ENCODE data around the gene B9D2.

Gene B9D2

DNA sequence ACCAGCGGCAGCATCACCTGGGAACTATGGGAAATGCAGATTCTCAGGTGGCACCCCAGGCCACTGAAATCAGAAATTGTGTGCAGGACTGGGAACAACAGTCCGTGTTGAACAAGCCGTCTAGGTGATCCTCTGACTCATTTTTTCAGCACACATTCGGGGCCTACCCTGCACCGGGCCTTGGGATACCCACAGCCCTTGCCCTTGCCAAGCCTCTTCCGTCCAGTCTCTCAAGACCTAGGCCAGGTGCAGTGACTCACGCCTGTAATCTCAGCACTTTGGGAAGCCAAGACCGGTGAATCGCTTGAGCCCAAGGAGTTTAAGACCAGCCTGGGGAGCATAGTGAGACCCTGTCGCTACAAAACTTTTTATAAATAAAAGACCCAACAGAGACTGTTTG is 28.5 kb downstream of the B9D2 start:
- ATAC-seq, result no peak
- TF ChIP-seq ESRRG (CRISPR knock-in tag; IDR thresholded peaks at IDR 0.05) (no peak), ZNF8 (CRISPR knock-in tag; IDR thresholded peaks at IDR 0.05) (no peak), OSR1 (CRISPR knock-in tag; IDR thresholded peaks at IDR 0.05) (no peak), BACH2 (CRISPR knock-in tag; IDR thresholded peaks at IDR 0.05; ENCODE audit: borderline replicate concordance) (no peak), ZNF565 (CRISPR knock-in tag; conservative IDR thresholded peaks at IDR 0.05; ENCODE audit: low read depth) (no peak)

DNA sequence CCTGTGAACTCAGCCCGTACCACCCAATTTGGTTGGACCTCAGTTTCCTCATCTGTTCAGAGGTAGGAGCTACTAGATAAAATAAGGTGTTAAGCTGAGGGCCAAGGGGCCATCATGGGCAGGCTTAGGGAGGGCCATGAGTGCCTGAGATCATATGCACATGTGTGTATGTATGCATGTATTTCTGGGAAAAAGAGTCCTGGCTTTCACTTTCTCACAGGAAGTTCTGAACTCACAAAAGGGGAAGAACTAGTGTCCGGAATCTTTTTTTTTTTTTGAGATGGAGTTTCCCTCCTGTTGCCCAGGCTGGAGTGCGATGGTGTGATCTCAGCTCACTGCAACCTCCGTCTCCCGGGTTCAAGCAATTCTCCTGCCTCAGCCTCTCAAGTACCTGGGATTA is 29.2 kb downstream of the B9D2 start:
- no peak for ATAC-seq
- TF ChIP-seq GLIS3 (CRISPR knock-in tag; IDR thresholded peaks at IDR 0.05) (no peak), TOX (CRISPR knock-in tag; IDR thresholded peaks at IDR 0.05; ENCODE audit: borderline replicate concordance) (no peak), TCF4 (CRISPR knock-in tag; IDR thresholded peaks at IDR 0.05; ENCODE audit: borderline replicate concordance) (no peak), PPARA (CRISPR knock-in tag; IDR thresholded peaks at IDR 0.05; ENCODE audit: borderline replicate concordance) (no peak), ZFP30 (CRISPR knock-in tag; IDR thresholded peaks at IDR 0.05) (no peak), SNAI2 (CRISPR knock-in tag; IDR thresholded peaks at IDR 0.05) (no peak), ESRRG (CRISPR knock-in tag; IDR thresholded peaks at IDR 0.05) (no peak), ZC3H10 (CRISPR knock-in tag; IDR thresholded peaks at IDR 0.05) (no peak), CSDC2 (CRISPR knock-in tag; IDR thresholded peaks at IDR 0.05) (no peak), ARNTL (CRISPR knock-in tag; IDR thresholded peaks at IDR 0.05; ENCODE audit: borderline replicate concordance, low read depth) (no peak), BACH2 (CRISPR knock-in tag; IDR thresholded peaks at IDR 0.05; ENCODE audit: borderline replicate concordance) (no peak), ZNF8 (CRISPR knock-in tag; IDR thresholded peaks at IDR 0.05) (no peak), OSR1 (CRISPR knock-in tag; IDR thresholded peaks at IDR 0.05) (no peak), ZFP3 (CRISPR knock-in tag; IDR thresholded peaks at IDR 0.05) (no peak), ZNF565 (CRISPR knock-in tag; conservative IDR thresholded peaks at IDR 0.05; ENCODE audit: low read depth) (no peak), ZNF70 (CRISPR knock-in tag; IDR thresholded peaks at IDR 0.05) (no peak)
- TF ChIP-seq, protein P1, sequence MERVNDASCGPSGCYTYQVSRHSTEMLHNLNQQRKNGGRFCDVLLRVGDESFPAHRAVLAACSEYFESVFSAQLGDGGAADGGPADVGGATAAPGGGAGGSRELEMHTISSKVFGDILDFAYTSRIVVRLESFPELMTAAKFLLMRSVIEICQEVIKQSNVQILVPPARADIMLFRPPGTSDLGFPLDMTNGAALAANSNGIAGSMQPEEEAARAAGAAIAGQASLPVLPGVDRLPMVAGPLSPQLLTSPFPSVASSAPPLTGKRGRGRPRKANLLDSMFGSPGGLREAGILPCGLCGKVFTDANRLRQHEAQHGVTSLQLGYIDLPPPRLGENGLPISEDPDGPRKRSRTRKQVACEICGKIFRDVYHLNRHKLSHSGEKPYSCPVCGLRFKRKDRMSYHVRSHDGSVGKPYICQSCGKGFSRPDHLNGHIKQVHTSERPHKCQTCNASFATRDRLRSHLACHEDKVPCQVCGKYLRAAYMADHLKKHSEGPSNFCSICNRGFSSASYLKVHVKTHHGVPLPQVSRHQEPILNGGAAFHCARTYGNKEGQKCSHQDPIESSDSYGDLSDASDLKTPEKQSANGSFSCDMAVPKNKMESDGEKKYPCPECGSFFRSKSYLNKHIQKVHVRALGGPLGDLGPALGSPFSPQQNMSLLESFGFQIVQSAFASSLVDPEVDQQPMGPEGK (CRISPR knock-in tag; IDR thresholded peaks at IDR 0.05; ENCODE audit: borderline replicate concordance), result no peak
- TF ChIP-seq, protein P2, sequence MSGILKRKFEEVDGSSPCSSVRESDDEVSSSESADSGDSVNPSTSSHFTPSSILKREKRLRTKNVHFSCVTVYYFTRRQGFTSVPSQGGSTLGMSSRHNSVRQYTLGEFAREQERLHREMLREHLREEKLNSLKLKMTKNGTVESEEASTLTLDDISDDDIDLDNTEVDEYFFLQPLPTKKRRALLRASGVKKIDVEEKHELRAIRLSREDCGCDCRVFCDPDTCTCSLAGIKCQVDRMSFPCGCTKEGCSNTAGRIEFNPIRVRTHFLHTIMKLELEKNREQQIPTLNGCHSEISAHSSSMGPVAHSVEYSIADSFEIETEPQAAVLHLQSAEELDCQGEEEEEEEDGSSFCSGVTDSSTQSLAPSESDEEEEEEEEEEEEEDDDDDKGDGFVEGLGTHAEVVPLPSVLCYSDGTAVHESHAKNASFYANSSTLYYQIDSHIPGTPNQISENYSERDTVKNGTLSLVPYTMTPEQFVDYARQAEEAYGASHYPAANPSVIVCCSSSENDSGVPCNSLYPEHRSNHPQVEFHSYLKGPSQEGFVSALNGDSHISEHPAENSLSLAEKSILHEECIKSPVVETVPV (CRISPR knock-in tag; IDR thresholded peaks at IDR 0.05), result no peak
- TF ChIP-seq, protein P3, sequence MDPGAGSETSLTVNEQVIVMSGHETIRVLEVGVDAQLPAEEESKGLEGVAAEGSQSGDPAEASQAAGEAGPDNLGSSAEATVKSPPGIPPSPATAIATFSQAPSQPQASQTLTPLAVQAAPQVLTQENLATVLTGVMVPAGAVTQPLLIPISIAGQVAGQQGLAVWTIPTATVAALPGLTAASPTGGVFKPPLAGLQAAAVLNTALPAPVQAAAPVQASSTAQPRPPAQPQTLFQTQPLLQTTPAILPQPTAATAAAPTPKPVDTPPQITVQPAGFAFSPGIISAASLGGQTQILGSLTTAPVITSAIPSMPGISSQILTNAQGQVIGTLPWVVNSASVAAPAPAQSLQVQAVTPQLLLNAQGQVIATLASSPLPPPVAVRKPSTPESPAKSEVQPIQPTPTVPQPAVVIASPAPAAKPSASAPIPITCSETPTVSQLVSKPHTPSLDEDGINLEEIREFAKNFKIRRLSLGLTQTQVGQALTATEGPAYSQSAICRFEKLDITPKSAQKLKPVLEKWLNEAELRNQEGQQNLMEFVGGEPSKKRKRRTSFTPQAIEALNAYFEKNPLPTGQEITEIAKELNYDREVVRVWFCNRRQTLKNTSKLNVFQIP (CRISPR knock-in tag; IDR thresholded peaks at IDR 0.05; ENCODE audit: borderline replicate concordance, low read depth), result no peak
- TF ChIP-seq, protein P4, sequence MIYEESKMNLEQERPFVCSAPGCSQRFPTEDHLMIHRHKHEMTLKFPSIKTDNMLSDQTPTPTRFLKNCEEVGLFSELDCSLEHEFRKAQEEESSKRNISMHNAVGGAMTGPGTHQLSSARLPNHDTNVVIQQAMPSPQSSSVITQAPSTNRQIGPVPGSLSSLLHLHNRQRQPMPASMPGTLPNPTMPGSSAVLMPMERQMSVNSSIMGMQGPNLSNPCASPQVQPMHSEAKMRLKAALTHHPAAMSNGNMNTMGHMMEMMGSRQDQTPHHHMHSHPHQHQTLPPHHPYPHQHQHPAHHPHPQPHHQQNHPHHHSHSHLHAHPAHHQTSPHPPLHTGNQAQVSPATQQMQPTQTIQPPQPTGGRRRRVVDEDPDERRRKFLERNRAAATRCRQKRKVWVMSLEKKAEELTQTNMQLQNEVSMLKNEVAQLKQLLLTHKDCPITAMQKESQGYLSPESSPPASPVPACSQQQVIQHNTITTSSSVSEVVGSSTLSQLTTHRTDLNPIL (CRISPR knock-in tag; IDR thresholded peaks at IDR 0.05; ENCODE audit: low read depth), result no peak

DNA sequence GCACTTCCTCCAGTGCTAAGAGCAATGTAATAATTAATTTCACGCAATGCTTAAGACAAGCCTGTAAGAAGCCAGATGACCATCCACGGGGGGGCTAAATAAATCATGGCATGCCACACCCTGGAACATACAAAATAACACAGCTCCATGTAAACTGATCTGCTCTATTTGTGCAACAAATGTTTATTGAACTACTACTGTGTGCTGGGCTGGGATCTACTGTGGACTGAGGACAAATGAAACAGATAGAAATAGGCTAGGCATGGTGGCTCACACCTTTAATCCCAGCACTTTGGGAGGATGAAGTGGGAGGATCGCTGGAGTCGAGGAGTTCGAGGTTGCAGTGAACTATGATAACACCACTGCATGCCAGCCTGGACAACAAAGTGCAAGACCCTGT is 31.5 kb downstream of the B9D2 start:
- ATAC-seq, result no peak

DNA sequence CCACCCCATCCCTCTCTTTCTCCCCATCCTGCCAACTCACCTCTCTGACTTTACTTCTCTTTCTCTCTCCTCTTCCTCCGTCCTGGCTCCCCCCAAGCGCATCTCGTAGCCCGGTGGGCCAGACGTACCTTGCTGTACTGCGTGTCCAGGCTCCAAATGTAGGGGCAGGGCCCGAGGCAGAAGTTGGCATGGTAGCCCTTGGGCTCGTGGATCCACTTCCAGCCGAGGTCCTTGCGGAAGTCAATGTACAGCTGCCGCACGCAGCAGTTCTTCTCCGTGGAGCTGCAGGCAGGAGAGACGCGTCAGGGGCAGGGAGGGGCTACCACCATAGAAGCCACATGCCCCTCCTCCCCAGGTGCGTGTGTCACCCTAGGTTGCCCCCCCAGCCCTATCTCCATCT is 31.9 kb downstream of the B9D2 start:
- TF ChIP-seq ESRRG (CRISPR knock-in tag; IDR thresholded peaks at IDR 0.05) (no peak), SNAI2 (CRISPR knock-in tag; IDR thresholded peaks at IDR 0.05) (no peak), ZFP30 (CRISPR knock-in tag; IDR thresholded peaks at IDR 0.05) (no peak), OSR1 (CRISPR knock-in tag; IDR thresholded peaks at IDR 0.05) (no peak)
- TF ChIP-seq, protein P5, sequence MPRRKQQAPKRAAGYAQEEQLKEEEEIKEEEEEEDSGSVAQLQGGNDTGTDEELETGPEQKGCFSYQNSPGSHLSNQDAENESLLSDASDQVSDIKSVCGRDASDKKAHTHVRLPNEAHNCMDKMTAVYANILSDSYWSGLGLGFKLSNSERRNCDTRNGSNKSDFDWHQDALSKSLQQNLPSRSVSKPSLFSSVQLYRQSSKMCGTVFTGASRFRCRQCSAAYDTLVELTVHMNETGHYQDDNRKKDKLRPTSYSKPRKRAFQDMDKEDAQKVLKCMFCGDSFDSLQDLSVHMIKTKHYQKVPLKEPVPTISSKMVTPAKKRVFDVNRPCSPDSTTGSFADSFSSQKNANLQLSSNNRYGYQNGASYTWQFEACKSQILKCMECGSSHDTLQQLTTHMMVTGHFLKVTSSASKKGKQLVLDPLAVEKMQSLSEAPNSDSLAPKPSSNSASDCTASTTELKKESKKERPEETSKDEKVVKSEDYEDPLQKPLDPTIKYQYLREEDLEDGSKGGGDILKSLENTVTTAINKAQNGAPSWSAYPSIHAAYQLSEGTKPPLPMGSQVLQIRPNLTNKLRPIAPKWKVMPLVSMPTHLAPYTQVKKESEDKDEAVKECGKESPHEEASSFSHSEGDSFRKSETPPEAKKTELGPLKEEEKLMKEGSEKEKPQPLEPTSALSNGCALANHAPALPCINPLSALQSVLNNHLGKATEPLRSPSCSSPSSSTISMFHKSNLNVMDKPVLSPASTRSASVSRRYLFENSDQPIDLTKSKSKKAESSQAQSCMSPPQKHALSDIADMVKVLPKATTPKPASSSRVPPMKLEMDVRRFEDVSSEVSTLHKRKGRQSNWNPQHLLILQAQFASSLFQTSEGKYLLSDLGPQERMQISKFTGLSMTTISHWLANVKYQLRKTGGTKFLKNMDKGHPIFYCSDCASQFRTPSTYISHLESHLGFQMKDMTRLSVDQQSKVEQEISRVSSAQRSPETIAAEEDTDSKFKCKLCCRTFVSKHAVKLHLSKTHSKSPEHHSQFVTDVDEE (CRISPR knock-in tag; IDR thresholded peaks at IDR 0.05), result no peak
- TF ChIP-seq, protein P2 (CRISPR knock-in tag; IDR thresholded peaks at IDR 0.05), result no peak
- TF ChIP-seq, protein P4 (CRISPR knock-in tag; IDR thresholded peaks at IDR 0.05; ENCODE audit: low read depth), result no peak
- ATAC-seq, result no peak

More for the DNA sequence above, 31.5 kb downstream of the B9D2 start:
- TF ChIP-seq, protein P4 (CRISPR knock-in tag; IDR thresholded peaks at IDR 0.05; ENCODE audit: low read depth), result no peak
- TF ChIP-seq ARNTL (CRISPR knock-in tag; IDR thresholded peaks at IDR 0.05; ENCODE audit: borderline replicate concordance, low read depth) (no peak), PPARA (CRISPR knock-in tag; IDR thresholded peaks at IDR 0.05; ENCODE audit: borderline replicate concordance) (no peak), RARB (CRISPR knock-in tag; IDR thresholded peaks at IDR 0.05) (no peak), TCF4 (CRISPR knock-in tag; IDR thresholded peaks at IDR 0.05; ENCODE audit: borderline replicate concordance) (no peak)

Data from SK-N-SH treated with all-trans-retinoic acid at 6 μM for 48 hours (cell line).